Stromal cell of bone marrow (primary cell): Measurements from ENCODE around the gene PRM2.
A peak's percentile ranks its signal among the peaks of the same experiment; 100 is the strongest.

ENCODE experiments used
- DNase-seq: peaks from one replicate; pipeline ENCODE4 v3.0.0-alpha.2; 2012; ENCODE audit warnings: low read depth

The PRM2 gene

GRCh38 chr16:11260596-11260966 lies 15.7 kb downstream of the PRM2 start:
- DNase-seq = no peak

- DNase-seq = no peak
Measured at GRCh38 chr16:11259655-11260595, 16.4 kb downstream of the PRM2 start.

GRCh38 chr16:11258553-11259492 lies 17.5 kb downstream of the PRM2 start:
- DNase-seq = no peak

GRCh38 chr16:11257131-11257938 lies 18.9 kb downstream of the PRM2 start:
- peak; percentile 78 for DNase-seq

- peak; percentile 38 for DNase-seq
Measured at GRCh38 chr16:11256661-11257130, 19.6 kb downstream of the PRM2 start.

GRCh38 chr16:11255737-11256660 lies 20.3 kb downstream of the PRM2 start, which contains the start of gene SOCS1:
Gene SOCS1 (minus strand): TSS chr16:11256204. CDS start chr16:11255478, 726 bp downstream.
- DNase-seq = peak; percentile 62

GRCh38 chr16:11254913-11255736 lies 21.2 kb downstream of the PRM2 start:
- no peak for DNase-seq

GRCh38 chr16:11253995-11254912 lies 22.0 kb downstream of the PRM2 start:
- DNase-seq = no peak

- no peak for DNase-seq
Measured at GRCh38 chr16:11253009-11253994, 23.0 kb downstream of the PRM2 start.

- no peak for DNase-seq
Measured at GRCh38 chr16:11252482-11252931, 23.8 kb downstream of the PRM2 start.

GRCh38 chr16:11251525-11252481 lies 24.5 kb downstream of the PRM2 start:
- DNase-seq = no peak

- DNase-seq = no peak
Measured at GRCh38 chr16:11250786-11251524, 25.3 kb downstream of the PRM2 start.

GRCh38 chr16:11250091-11250785 lies 26.0 kb downstream of the PRM2 start:
- no peak for DNase-seq

- DNase-seq = no peak
Measured at GRCh38 chr16:11249233-11250061, 26.8 kb downstream of the PRM2 start.
